ENCODE data around the gene THSD4. TPM values are rescaled to one million over a fixed set of nuclear protein-coding genes. Genes with fewer than 3 reads are reported as not detected.
"Not testable (repeated sequence)": the region's sequence is repeated elsewhere in the genome, so short reads cannot be mapped to it uniquely, and the experiment has no call there.

THSD4 gene
- total RNA-seq, 1 experiment from 2014 or later = 6.4 TPM

- DNase-seq (ENCODE audit: low spot score) = no peak
Measured at GRCh38 chr15:71256934-71257664, 141.8 kb downstream of the THSD4 start.

- no peak for DNase-seq (ENCODE audit: low spot score)
Measured at GRCh38 chr15:71259866-71260265, 144.6 kb downstream of the THSD4 start.

GRCh38 chr15:71261418-71261817 is 146.1 kb downstream of the THSD4 start:
- no peak for DNase-seq (ENCODE audit: low spot score)

GRCh38 chr15:71261909-71262308 is 146.6 kb downstream of the THSD4 start:
- DNase-seq (ENCODE audit: low spot score) = no peak

GRCh38 chr15:71262599-71262998 is 147.3 kb downstream of the THSD4 start:
- no peak for DNase-seq (ENCODE audit: low spot score)

GRCh38 chr15:71265606-71266005 is 150.3 kb downstream of the THSD4 start:
- DNase-seq (ENCODE audit: low spot score) = not testable (repeated sequence)

- no peak for DNase-seq (ENCODE audit: low spot score)
Measured at GRCh38 chr15:71271327-71271726, 156.1 kb downstream of the THSD4 start.

GRCh38 chr15:71272932-71273331 is 157.7 kb downstream of the THSD4 start:
- DNase-seq (ENCODE audit: low spot score) = no peak

- DNase-seq (ENCODE audit: low spot score) = no peak
Measured at GRCh38 chr15:71273731-71274447, 158.6 kb downstream of the THSD4 start.

GRCh38 chr15:71274448-71274798 is 159.2 kb downstream of the THSD4 start:
- no peak for DNase-seq (ENCODE audit: low spot score)

- DNase-seq (ENCODE audit: low spot score) = peak; percentile 48
Measured at GRCh38 chr15:71275098-71275497, 159.8 kb downstream of the THSD4 start.

GRCh38 chr15:71275566-71276335 is 160.5 kb downstream of the THSD4 start:
- no peak for DNase-seq (ENCODE audit: low spot score)

GRCh38 chr15:71276336-71276665 is 161.0 kb downstream of the THSD4 start:
- DNase-seq (ENCODE audit: low spot score) = no peak

- DNase-seq (ENCODE audit: low spot score) = peak; percentile 79
Measured at GRCh38 chr15:71278989-71279756, 163.9 kb downstream of the THSD4 start.

GRCh38 chr15:71279757-71280141 is 164.5 kb downstream of the THSD4 start:
- no peak for DNase-seq (ENCODE audit: low spot score)

- DNase-seq (ENCODE audit: low spot score) = no peak
Measured at GRCh38 chr15:71280206-71280605, 164.9 kb downstream of the THSD4 start.

GRCh38 chr15:71281256-71281655 is 166.0 kb downstream of the THSD4 start:
- DNase-seq (ENCODE audit: low spot score) = no peak

GRCh38 chr15:71282076-71282475 is 166.8 kb downstream of the THSD4 start:
- DNase-seq (ENCODE audit: low spot score) = peak; percentile 67

GRCh38 chr15:71288348-71288955 is 173.2 kb downstream of the THSD4 start:
- no peak for DNase-seq (ENCODE audit: low spot score)

GRCh38 chr15:71290002-71290401 is 174.7 kb downstream of the THSD4 start:
- no peak for DNase-seq (ENCODE audit: low spot score)

- DNase-seq (ENCODE audit: low spot score) = no peak
Measured at GRCh38 chr15:71290881-71291635, 175.8 kb downstream of the THSD4 start.
